Right ventricle myocardium superior (tissue), 1 donor: ENCODE measurements around the gene RPA3. TPM values are rescaled to one million over a fixed set of nuclear protein-coding genes. Genes with fewer than 3 reads are reported as not detected.
"Not testable (repeated sequence)": the region's sequence is repeated elsewhere in the genome, so short reads cannot be mapped to it uniquely, and the experiment has no call there.

Experiments
- ATAC-seq: fragments of 200-7000 bp; cut with Tn5 transposase; one replicate; pipeline ENCODE4 v1.9.1; 2020; ENCODE audit warnings: mild to moderate bottlenecking; ENCODE audit not compliant: poor library complexity
- DNase-seq: peaks from one replicate; pipeline ENCODE4 v3.0.0-alpha.2; 2020
- intact Hi-C: fragments of 100-400 bp; cut with DNase I; formaldehyde crosslinking; loops from one replicate; pipeline ENCODE4 v1.11.2; 2022
- total RNA-seq: library from RNA; stranded (reverse); fragmentation: NEBNext Ultra II Directional; extraction: Animal tissue kit (Norgen Biotek cat#: 25700); gene quantifications from one replicate; pipeline ENCODE4 v1.2.1, GENCODE V29; 2021
- donor health status: DM: no; HTN: yes; CAD: no; lungs with severe emphysema.

RPA3 gene
- total RNA-seq, 1 donor from 2014 or later: 22.9 TPM

- DNase-seq: no peak
- intact Hi-C loops: loop anchor here (10.0 kb wide), 1 partner anchor 543 kb away; no protein-coding TSS in a partner anchor
- ATAC-seq: no peak
Measured at GRCh38 chr7:7671361-7671760, 47.0 kb downstream of the RPA3 start.

DNA sequence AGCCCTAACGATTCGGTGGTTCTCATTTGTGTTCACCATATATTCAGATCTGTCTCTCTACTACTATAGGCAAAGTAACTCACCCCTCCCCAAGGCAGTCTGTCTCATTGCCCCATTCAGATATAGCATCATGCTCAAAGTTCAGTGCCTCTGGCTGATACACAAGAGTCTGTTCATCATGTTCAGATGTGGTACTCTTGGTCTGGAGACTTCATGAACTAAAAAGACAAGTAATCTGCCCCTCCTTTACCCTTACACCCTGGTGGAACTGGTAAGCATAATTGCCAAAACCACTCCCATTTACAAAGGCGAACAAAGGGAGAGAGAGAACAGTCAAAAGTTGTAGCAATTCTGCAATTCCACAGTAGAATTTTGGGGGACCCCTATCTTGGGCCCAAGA, 47.9 kb downstream of the RPA3 start:
- no peak for ATAC-seq

DNA sequence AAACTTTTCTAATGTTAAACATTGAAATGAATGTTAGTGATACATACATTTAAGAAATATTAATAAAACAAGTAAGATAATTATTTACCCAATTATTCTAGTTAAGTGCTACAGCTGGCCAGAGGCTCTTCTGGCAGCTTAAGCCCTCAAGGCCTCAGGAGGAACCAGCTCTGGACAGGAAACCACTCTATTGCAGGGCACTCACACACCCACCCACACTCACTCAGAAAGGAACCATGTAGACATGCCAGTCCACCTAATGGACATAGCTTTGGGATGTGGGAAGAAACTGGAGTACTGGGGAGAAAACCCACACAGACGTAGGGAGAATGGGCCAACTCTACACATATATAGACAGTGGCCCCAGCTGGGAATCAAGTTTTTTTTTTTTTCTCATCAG, 49.7 kb downstream of the RPA3 start:
- DNase-seq: no peak
- intact Hi-C loops: no loop called here
- ATAC-seq: no peak

More for the DNA sequence above, 47.9 kb downstream of the RPA3 start:
- intact Hi-C loops: loop anchor here (10.0 kb wide), 1 partner anchor 544 kb away; no protein-coding TSS in a partner anchor
- DNase-seq: no peak

GRCh38 chr7:7667187-7667586, 51.2 kb downstream of the RPA3 start:
- DNase-seq (no peak), ATAC-seq (no peak)
- intact Hi-C loops: no loop called here

DNA sequence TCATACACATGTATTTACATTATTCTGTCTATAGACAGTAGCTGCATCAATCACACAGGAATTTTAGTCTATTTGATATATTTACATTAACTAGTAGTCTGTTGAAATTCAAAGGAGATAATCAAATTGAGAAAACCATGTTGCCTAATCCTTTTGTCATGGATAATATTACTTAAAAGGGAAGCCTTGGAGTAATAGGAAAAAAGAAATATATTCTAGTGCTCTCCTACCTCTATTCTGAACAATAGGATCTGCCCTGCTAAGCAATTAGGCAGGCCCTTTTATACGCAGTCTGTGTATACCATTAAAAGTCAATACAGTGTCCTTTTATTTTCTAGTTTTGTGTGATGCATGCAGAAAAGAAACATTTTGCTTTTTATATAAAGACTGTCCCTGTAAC, 53.4 kb downstream of the RPA3 start:
- DNase-seq (no peak), ATAC-seq (no peak)
- intact Hi-C loops: no loop called here

GRCh38 chr7:7664291-7664690, 54.1 kb downstream of the RPA3 start:
- no peak for ATAC-seq
- DNase-seq: no peak
- intact Hi-C loops: no loop called here

DNA sequence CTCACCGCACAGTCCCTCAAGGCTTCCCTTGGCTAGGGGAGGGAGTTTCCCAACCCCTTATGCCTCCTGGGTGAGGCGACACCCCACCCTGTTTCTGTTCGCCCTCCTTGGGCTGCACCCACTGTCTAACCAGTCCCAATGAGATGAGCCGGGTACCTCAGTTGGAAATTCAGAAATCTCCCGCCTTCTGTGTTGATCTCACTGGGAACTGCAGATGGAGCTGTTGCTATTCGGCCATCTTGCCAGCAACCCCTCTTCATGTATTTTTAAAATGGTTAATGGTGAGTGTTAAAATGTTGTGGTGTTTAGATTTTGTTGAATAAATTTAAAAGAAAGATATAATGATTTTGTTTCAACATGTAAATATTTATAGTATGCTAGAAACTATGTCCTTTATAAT, 55.9 kb downstream of the RPA3 start:
- intact Hi-C loops: no loop called here
- DNase-seq: no peak
- no peak for ATAC-seq

GRCh38 chr7:7656459-7656858, 61.9 kb downstream of the RPA3 start:
- DNase-seq, intact Hi-C loops, ATAC-seq: not testable (repeated sequence)

DNA sequence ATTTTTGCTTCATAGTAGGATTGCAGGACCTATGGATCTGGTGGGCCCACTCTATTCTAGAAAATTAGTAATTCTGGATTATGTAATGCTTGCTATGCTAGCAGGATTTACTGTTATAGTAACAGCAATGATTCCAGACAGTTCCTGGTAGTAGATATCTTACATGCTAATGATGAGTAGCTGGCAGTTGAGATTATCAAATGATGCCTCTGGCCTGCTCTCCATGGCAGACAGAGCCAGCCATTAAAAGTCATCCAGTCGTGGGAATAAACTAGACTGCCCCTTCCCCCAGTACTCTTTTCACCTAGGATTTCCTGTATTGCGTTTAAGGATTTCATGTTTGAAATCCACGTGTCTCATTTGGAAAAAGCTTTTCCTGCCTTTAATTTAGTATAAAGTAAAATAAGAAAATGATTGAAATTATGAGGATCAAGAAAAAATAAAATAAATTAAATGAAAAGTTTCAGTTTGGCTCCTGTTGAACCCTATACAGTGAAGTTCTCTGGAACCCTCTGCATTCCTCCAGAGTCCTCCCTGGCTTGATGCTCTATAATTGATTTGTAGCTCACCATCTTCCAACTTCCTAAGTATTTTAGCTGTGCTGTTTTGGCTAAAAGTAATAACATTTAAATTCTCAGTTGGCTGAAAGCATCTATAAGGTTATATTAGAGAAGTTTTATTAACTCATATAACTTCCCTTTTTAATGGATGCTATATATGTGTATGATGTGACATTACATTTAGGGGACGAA, 63.3 kb downstream of the RPA3 start:
- intact Hi-C loops: no loop called here
- ATAC-seq (peak; percentile 58), DNase-seq (no peak)

GRCh38 chr7:7653593-7654187, 64.7 kb downstream of the RPA3 start:
- DNase-seq (no peak), ATAC-seq (no peak)
- intact Hi-C loops: no loop called here

GRCh38 chr7:7652798-7653540, 65.4 kb downstream of the RPA3 start:
- ATAC-seq (no peak), DNase-seq (no peak)
- intact Hi-C loops: no loop called here

DNA sequence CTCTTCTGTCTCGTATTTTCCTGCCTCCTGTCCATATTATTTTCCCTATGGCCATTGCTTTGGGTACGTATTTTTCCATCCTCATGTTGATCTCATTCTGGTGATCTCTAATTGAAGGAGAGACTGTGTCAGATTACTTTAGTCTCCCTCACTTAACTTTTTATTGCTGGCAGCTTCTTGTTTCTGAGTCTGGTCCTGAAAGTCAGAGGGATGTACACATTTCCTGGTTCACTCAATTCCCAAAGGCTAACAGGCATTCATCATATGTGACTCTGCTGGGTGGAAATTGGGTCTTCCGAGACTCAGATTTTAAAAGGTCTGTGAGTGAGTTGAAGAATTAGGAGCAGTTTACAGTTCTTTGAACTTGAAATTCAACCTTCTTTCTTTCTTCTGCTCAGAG, 66.9 kb downstream of the RPA3 start:
- ATAC-seq (no peak), DNase-seq (no peak)
- intact Hi-C loops: no loop called here

DNA sequence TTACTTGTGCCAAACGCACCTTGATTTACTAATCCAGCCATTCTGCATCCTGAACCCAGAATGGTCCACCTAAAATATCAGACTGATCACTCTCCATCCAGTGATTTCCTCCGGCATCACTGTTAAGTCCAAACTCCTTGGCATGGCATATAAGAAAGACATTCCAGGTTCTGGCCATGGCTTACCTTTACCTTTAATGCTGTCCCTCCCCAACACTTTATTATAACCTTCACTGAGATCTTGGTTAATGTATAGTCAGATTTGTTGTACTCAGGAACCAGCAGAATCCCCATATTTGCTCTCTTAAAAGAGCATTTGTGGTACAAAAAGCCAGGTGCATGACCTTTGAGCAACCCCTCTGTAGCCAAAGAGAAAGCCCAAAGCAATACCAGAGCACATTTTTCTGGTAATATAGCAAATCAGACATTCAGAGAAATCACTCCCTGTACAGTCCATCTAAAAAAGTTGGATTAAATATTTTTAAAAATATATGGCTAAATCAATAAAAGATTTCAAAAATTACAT, 67.7 kb downstream of the RPA3 start:
- no peak for DNase-seq
- intact Hi-C loops: no loop called here
- ATAC-seq: no peak

DNA sequence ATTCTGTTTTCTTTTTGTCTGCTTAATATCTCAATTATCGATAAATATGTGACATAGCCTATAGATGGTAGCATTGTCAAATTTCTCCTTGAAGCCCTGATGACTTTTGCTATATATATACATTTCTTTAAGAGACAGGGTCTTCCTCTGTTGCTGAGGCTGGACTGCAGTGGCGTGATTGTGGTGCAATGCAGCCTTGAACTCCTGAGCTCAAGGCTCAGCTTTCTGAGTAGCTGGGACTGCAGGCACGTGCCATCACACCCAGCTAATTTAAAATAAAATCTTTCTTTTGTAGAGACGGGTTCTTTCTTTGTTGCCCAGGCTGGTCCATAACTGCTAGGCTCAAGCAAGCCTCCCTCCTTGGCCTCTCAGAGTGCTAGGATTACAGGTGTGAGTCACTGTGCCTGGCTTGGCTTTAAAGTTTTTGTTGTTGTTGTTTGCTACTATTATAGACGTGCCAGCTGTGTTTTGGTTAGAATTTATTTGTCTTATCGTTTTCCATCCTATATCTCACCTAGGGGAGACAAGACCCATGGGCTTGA, 70.8 kb downstream of the RPA3 start:
- DNase-seq (no peak), ATAC-seq (no peak)
- intact Hi-C loops: loop anchor here (10.0 kb wide), 1 partner anchor 463 kb away; the partner anchor contains the start of gene C1GALT1

DNA sequence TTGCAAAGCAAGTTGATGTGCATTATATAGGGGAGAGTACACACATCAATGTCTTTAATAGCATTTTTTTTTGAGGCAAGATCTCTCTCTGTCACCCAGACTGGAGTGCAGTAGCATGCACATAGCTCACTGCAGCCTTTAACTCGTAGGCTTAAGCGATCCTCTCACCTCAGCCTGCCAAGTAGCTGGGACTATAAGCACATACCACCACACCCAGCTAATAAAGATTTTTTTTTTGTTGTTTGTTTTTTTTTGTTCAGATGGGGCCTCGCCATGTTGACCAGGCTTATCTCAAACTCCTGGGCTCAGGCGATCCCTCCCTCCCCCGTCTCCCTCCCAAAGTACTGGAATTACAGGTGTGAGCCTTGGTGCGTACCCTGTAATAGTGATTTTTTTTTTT, 76.3 kb downstream of the RPA3 start:
- ATAC-seq: no peak
- intact Hi-C loops: loop anchor here (10.0 kb wide), 1 partner anchor 457 kb away; the partner anchor contains the start of gene C1GALT1
- DNase-seq: no peak

DNA sequence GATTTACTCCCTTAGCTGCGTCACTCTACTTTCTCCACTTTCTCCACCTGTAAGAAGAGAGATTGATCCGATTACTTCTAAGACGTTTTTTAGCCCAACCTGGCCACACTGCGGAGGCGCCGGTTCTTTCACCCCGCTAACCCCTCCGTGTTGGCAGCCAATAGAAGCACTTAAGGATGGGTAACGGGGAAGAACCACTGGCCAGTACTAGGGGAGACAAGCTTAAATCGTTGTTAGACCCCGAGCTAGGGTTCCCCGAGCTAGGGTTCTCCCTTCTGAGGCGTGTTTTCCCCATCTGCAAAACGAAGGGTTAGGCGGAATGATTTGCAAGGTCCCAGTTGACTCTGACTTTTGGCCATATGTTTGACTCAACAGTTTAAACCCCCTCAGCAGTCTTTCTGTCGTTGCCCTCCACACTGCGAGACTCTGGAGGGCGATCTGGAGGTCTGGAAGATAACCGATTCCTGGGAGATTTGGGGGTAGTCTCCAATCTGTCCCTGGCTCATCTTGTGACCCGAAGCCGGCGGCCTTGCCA, 77.2 kb downstream of the RPA3 start:
- ATAC-seq: peak; percentile 8
- intact Hi-C loops: loop anchor here (10.0 kb wide), 1 partner anchor 456 kb away; the partner anchor contains the start of gene C1GALT1
- no peak for DNase-seq

DNA sequence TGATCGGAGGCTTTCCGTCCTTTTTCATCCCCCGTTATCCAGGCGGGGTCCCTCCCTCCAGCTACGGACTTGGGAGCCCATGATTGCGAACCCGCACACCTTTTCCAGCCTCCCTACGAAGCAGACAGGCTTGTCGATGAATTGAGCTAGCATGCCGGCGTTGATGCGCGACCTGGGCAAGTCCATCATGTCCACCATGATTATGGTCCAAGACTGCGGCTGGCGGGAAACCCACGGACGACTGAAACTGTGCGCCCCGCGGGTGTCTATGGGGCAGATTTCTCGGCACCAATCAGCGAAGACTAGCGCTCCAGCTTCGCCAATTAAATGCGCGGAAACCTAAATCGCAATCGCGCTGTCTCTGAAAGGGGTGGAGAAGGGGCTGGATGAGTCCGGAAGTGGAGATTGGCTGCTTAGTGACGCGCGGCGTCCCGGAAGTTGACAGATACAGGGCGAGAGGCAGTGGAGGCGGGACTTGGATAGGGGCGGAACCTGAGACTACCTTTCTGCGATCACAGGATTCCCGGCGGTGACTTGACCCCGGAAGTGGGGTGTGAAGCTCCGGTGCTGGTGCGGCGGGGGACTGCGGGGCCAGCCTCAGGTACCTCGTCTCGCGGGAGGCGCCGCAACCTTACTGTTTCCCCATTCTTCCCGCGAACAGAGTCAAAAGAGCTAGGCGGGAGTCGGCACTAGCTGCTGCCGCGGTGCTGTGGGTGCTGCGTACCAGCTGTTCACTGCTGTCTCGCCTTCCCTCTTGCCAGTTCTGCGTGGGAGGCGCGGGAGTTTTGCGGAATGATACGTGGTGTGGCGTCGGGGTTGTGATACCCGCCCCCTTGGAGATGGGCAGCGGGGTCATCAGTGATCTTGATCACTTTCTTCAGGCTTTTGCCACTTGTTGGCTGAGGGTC, 77.9 kb downstream of the RPA3 start, which contains the start of gene UMAD1:
Gene UMAD1 (plus strand): TSS at position 532 of the 908 bp plus-strand sequence. CDS start 32,620 bp downstream, outside the sequence.
- intact Hi-C loops: loop anchor here (10.0 kb wide), 1 partner anchor 456 kb away; the partner anchor contains the start of gene C1GALT1
- peak; percentile 99 for DNase-seq
- peak; percentile 100 for ATAC-seq
